NCI-H187 treated with DMSO at 0.1 percent for 48 hours (cell line): ENCODE results near the gene ITSN1.

Experiments
- DNase-seq: peaks from one replicate; lab custom pipeline; 2025; lab: John Stamatoyannopoulos, UW

Gene ITSN1

DNA sequence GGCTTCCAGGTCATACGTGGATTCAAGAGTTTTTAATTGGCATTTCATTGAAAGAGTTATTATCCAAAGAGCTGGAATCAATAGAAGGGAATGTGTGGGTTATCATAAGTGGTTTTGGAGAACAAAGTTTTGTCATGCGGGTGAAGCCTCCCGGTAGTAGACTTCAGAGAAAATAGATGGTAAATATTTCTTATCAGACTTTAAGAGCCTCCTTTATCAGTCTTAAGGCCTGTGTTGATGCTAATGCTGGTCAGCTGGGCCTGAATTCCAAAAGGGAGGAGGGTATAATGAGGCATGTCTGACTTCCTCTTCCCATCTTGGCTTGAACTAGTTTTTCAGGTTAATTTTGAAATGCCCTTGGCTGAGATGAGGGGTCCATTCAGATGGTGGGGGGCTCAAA lies 89.7 kb downstream of the ITSN1 start:
- no peak for DNase-seq

DNA sequence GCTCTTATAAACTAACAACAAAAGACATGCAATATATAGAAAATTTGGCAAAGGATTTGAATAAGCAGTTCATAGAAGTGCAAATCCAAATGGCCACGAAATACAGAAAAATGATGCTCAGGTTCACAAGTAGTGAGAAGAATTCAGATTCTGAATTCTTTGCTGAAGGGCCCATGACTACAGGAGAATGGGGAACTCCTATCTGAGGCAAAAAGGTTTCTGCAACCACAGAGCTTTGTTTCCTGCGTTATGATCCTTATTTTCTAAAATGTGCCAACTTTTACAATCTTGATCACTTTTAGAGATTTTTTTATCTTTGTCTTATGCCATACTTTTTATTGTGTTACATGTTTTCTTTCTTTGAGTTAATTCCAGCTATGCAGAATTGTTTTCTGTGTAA lies 91.3 kb downstream of the ITSN1 start:
- no peak for DNase-seq

DNA sequence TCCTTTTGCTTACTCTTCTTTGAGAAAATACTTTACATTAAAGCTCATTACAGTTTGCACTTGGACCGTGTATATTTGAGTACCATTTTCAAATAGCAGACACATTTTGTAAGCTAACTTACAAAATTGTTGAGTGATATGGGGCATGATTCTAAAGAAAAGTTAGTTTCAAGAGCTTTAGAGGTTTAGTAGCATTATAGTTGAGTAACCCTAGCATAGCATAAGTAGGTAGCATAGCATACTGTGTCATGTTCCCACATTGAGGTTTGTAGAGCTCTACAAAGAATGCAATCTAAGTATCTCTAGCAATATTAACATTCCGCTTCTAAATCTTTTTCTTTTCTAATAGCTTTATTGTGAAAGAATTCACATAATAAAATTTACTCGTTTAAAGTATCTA lies 92.0 kb downstream of the ITSN1 start:
- no peak for DNase-seq

DNA sequence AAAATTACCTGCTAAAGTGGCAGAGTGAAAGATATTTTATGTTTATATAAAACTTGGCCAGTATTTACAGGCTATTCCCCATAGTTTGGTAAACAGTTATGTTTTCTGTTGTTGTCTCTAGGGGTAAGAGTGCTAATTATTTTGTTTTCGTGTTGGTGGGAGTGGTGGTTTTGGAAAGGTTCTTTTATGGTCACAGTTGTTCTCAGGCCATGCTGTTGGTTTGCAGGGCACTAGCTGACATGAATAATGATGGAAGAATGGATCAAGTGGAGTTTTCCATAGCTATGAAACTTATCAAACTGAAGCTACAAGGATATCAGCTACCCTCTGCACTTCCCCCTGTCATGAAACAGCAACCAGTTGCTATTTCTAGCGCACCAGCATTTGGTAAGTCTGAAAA lies 92.5 kb downstream of the ITSN1 start:
- DNase-seq: no peak

DNA sequence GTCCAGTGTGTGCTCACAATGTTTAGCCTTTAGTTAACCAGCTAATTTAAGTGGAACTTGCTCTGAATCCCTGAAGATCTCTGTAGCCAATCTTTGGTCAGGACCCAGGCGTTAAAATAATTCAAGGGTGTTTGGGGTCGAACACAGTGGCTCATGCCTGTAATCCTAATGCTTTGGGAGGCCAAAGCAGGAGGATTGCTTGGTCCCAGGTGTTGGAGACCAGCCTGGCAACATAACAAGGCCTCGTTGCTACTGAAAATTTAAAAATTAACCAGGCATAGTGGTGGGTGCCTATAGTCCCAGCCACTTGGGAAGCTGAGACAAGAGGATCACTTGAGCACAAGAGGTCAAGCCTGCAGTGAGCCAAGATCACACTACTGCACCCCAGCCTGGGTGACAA lies 94.3 kb downstream of the ITSN1 start:
- no peak for DNase-seq

DNA sequence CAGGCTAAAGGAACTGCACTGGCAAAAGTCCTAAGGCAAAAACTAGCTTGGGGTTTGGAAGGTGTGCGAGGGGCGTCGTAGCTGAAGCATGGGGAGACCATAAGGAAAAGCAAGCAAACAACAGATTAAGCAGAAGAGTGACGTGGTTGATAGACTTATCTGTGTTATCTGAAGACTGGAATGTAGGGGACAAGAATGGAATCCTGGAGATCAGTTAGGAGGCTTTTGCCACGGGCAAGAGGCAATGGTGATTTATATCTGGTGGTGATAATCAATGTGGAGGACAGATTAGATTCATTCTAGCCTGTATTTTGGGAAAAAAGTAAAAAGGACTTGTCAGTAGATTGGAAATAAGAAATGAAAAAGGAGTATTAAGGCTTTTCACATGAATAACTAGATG lies 97.4 kb downstream of the ITSN1 start:
- no peak for DNase-seq

DNA sequence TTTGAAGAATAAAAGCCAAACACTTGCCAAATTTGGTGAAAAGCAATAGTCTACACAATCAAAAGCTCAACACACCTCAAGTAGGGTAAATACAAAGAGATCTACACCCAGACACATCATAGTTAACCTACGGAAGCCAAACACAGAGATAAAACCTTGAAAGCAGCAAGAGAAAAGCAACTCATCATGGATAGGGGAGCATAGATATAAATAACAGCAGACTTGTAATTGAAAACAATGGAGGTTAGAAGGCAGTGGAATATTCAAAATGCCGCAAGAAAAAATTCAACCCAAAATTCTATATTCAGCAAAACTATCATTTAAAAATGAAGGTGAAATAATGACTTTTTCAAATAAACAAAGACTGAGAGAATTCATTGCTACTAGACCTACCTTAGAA lies 105.1 kb downstream of the ITSN1 start:
- DNase-seq: no peak

DNA sequence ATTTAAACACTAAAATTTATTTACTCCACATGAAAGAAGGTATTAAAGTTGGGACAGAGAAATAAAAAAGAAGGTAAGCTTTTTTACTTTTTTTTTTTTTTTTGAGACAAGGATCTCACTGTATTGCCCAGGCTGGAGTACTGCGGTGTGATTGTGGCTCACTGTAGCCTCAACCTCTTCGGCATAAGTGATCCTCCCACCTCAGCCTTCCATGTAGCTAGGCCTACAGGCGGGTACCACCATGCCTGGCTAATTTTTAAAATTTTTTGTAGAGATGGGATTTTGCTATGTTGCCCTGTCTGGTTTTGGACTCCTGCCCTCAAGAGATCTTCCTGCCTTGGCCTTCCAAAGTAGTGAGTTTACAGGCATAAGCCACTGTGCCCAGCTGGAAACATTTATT lies 106.6 kb downstream of the ITSN1 start:
- no peak for DNase-seq

DNA sequence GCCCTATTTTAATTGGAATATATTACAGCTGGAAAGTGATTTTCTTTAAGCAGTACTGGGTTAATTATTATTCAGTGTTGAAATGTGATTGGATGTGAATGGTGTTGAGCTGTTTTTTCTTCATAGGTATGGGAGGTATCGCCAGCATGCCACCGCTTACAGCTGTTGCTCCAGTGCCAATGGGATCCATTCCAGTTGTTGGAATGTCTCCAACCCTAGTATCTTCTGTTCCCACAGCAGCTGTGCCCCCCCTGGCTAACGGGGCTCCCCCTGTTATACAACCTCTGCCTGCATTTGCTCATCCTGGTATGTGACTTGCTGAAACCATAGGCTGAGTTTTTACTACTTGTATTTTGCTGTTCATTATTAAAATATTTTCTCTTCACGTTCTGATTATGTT lies 107.7 kb downstream of the ITSN1 start:
- no peak for DNase-seq

DNA sequence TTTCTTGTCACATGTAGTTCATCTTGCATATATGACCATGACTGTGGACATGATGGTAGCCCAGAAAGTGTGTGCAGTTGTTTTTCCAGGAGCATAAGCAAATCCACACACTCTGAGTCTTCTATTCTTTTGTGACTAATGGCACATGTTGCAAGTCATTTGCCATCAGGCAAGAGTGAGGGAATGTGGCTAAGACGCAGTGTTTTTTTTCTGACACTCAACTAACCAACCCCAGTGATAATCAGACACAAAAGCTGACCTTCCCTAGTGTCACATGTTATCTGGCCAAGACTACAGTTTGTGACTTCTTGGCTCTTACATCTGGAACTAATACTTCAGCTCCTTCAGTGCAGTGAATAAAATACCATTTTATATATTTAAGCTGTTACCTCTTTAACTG lies 108.8 kb downstream of the ITSN1 start:
- no peak for DNase-seq

DNA sequence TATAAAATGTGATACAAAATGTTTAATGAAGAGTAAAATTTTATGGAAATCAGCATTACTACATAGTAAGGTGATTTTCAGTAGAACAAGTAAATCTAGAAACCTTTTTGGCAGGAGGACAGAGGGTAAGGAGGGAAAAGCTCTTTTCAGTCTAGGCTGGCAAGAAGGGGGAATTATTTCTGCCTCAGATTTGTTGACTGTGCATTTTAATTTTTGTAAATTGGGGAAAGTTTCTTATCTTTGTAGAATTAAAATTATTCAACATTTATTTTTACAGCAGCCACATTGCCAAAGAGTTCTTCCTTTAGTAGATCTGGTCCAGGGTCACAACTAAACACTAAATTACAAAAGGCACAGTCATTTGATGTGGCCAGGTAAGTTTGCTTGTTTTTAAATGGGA lies 109.2 kb downstream of the ITSN1 start:
- no peak for DNase-seq

DNA sequence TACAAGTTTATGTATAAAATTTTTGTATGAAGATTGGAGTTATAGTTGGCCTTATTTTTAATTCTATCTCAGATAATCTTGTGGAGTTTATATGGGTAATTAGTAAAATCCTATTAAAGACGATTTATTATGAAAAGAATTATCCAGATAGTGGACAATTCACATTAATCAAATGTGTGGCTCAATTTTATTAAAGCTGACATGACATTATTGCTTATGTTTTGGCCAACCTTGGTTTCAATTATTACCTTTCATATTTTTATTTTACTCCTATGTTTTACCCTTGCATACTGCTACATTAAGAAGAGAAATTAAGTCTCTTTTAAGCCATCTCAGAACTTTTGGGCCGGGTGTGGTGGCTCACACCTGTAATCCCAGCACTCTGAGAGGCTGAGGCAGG lies 110.0 kb downstream of the ITSN1 start:
- DNase-seq: no peak

DNA sequence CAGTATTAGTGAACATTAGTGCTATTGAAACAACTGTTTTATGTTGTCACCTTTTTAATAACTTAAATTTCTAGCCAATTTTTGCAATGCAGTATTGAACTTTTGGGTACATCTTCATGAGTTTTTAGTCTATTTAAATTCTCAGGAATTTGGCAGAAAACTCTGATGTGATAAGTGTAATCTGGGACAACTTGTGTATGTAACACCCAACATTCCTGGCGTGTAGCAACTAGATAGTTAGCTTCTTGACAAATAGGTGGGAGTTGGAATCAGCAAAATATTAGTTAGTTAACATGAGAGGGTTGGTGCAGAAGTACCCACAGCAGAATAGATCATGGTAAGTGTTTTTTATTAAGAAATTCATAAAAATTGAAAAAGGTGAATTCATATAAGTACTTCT lies 111.6 kb downstream of the ITSN1 start:
- no peak for DNase-seq

DNA sequence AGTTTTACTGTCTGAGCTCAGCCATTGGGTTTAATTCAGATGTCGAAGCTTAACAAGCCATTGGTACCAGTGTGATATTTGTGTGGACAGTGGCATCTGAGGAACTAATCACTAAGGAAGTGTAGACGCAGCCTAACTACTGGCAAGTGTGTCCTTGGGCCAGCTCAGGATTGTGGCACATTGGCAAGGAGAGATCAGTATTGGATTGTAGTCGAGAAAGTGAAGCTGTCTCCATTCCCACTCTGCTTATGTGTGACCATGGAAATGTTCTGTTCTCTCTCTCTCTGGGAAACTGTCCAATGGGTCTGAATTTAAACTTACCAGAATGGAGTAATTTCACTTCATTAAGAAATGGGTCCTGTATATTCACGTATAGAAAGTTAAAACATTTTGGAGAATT lies 112.2 kb downstream of the ITSN1 start:
- no peak for DNase-seq

DNA sequence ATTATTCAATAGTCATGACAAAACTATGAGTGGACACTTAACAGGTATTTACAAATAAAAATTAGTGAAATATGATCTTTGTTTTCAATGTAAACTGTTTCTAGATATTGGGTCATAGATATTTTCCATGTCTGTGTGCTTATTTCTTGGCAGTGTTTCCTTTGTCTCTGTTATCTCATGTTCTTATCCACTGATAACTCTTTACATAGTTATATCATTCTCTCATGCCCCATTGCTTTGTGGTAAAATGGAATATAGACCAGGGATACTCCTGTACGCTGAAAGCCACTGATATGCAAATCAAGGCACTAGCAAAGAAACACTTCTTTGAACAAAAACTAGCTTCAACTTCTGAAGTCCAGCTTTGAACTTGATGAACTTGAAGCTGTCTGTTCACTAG lies 113.1 kb downstream of the ITSN1 start:
- DNase-seq: no peak

DNA sequence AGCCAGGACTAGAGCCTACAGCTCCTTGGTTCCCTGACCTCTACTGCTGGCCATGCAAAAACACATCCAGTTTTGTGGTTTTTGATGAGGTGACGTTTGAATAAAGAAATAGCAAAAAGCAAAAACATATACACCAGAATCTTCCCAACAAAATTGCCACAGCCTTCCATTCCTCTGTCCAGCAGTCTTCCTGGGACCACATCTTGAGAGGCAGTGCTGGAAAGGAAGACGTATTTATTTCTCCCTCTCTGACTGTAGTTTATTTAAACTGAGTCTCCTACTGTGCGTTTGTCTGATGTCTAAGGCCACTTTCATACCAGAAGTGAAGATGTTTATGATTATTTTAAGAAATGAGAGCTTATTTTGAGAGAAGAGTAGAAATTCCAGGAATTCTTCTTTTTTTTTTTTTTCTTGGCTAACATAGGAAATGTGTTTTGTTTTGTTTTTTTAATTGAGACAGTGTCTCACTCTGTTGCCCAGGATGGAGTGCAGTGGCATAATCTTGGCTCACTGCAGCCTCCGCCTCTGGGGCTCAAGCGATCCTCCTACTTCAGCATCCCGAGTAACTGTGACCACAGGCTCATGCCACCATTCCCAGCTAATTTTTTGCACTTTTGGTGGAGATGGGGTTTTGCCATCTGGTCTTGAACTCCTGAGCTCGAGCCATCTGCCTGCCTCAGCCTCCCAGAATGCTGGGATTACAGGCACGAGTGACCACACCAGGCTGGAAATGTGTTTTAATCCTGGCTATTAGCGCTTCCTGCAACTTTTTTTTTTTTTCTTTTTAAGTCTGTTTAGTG lies 118.5 kb downstream of the ITSN1 start:
- DNase-seq: no peak

DNA sequence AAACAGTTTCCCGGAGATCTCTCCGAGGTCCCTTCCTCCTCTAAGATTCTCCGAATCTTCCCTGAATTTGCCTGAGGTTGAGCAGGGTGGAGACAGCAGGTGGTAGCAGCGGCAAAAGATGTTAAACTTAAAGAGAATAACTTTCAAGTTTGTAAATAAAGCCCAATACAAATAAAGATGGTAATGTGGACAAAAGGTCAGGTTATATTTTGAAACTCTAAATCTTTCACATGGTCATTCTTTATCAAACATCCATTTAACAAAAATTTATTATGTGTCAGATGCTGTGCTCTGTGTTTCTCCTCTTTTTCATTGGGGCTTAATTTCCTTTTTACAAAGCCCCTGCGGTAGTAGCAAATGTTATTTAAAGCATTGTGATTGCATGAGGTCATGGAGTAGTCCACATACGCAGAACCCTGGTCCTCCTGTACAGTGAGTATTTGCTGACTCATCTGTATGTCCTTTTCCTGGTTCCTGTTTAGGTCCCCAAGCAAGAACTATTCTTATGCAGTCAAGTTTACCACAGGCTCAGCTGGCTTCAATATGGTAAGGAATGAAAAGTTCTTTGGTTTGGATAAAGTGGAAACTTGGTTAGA lies 119.2 kb downstream of the ITSN1 start:
- DNase-seq: no peak

DNA sequence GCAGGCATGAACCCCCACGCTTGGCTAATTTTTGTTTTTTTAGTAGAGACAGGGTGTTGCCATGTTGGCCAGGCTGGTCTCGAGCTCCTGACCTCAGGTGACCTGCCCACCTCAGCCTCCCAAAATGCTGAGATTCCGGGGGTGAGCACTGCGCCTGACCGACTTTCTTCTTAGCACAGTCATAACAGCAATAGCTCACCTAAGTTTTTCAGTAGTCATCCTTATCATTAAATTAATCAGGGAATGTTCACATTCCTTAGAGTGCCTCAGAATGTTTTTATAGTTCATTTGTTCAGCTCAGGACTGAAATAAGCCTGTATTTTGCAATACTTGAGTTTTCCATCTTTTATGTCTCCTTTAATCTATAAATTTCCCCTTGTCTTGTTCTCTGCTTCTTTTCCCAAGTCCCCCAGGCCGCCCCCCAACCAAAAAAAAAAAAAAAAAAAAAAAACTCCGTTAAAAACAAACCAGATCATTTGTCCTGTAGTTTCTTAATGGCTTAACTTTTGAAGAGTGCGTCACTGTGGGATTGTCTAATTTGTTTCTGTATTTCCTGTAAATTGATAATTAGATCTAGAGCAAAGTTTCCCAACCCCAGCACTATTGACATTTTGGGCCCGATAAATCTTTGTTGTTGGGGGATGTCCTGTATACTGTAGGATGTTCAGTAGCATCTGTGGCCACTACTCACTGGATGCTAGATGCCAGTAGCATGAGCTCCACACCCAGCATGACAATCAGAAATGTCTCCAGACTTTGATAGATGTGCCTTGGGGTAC lies 120.7 kb downstream of the ITSN1 start:
- DNase-seq: no peak

DNA sequence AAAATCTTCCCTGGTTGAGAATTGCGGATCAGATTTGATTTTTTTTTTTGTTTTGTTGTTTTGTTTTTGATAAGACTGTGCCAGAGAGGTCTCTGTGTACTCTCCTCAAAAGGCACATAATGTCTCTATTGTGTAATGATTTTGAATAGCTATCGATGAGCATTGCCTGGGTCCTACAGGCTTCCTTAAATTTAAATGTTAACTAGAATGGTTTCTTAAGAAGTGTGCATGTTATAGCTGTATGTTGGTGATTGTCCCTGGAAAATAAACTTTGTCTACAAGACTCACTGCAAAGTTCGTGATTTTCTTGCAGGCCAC lies 121.2 kb downstream of the ITSN1 start:
- no peak for DNase-seq

DNA sequence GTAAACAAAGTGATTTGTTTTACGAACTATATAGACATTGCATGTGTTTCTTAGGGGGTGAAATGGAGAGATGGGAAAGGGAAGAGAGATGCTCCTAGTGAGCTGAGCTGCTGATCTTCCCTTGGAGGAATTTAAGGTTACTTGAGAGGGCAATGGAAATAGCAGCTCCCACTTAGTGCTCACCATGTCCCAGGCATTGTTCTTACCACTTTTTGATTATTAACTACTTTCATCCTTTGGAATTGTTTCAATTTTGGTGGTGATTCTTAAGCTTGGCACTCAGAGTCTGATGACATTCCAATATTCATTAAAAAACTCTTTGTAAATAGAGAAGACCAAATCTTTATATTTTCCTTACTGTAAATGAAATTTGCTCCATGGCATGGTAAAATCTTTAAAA lies 124.9 kb downstream of the ITSN1 start:
- DNase-seq: no peak

DNA sequence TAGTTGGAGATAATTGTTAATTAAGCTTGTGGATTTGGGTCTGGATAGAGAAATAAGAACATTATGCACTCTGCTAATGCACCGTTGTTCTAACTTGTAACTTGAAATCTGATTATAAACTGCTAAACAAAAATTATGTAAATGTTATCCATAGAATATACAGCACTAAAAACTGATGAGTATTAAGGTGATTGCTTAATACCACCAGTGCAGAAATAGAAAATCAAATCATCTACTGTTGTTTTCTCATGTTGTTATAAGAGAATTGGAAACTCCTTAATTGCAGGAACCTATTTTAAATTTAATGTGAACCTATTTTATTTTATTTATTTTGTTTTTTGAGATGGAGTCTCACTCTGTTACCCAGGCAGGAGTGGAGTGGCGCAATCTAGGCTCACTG lies 125.7 kb downstream of the ITSN1 start:
- no peak for DNase-seq

DNA sequence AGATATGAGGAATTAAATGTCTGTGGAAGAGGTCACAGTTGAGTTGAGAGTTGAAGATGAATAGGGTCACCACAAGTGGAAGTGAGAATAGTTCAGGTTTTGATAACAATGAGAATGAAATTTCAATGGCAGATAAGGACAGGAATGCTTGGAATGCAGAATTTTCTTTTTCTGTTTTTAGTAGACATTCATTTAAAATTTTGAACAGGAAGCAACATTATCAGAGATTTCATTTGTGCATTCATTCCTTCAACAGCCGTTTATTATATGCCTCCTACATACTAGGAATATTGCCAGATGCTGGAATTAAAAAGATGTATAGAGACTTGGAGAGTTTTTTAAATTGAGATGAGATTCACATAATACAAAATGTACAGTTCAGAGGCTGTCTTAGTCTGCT lies 126.8 kb downstream of the ITSN1 start:
- DNase-seq: no peak

DNA sequence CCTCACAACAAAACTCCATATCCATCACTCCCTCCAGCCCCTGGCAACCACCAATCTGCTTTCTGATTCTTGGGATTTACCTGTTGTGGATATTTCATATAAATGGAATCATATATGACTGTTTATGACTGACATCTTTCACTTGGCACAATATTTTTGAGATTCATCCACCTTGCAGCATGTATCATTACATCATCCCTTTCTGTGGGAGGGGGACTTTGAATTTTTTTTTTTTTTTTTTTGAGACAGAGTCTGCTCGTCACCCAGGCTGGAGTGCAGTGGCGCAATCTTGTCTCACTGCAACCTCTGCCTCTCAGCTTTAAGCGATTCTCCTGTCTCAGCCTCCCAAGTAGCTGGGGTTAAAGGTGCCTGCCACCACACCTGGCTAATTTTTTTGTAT lies 128.2 kb downstream of the ITSN1 start:
- DNase-seq: no peak

DNA sequence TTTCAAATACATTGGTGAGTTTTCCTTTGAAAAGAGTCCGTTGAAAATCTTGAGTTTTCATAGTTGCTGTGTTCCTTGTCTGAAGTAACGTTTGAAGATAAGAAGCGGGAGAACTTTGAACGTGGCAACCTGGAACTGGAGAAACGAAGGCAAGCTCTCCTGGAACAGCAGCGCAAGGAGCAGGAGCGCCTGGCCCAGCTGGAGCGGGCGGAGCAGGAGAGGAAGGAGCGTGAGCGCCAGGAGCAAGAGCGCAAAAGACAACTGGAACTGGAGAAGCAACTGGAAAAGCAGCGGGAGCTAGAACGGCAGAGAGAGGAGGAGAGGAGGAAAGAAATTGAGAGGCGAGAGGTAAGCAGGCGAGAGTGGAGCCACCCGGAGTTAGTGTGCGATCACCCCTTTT lies 129.7 kb downstream of the ITSN1 start:
- no peak for DNase-seq
